ENCODE measurements around the gene CT47A1. TPM values are rescaled to one million over a fixed set of nuclear protein-coding genes. Genes with fewer than 3 reads are reported as not detected.

Gene CT47A1
- total RNA-seq, 1 experiment from 2014 or later: not detected

DNA sequence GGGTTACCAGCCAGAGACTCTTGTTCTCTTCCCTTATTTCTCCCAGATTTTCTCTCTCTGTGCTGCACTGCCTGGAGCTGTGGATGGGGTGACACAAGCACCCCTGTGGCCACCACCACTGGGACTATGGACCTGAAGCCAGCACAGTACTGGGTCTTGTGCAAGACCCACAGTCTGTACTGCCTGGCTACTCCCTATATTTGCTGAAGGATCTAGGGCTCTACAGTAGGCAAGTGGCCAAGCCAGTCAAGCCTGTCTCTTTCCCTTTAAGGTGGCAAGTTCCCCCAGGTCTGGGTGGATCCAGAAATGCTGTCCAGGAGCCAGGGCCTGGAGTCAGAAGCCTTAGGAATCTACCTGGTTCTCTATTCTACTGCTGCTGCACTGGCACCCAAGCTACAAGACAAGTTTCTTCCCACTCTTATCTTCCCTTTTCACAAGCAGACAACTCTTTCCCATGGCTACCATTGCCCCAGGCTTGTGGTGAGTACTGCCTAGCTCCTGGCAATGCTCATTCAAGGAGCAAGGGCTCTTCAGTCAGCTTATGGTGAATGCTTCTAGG is 28.4 kb upstream of the CT47A1 start:
- Histone ChIP-seq H3K9me3 (ENCODE audit: control insufficient read depth, insufficient read depth, low read depth, low read length) (no peaks in the 10 kb centered on the region), H3K4me1 (ENCODE audit: control insufficient read depth, insufficient read depth, low read length) (no peaks in the 10 kb centered on the region), H3K27ac (ENCODE audit: low read length) (no peak overlapping the region), H3K4me3 (ENCODE audit: low read depth in 2 of 2, low read length in 2 of 2) (no peak overlapping the region), H3K27me3 (ENCODE audit: control insufficient read depth, insufficient read depth, low read length) (no peaks in the 10 kb centered on the region), H3K36me3 (ENCODE audit: control insufficient read depth, insufficient read depth, low read length) (no peaks in the 10 kb centered on the region)
- DNase-seq (ENCODE audit: low read depth, low spot score): no peak
- CTCF ChIA-PET: no interaction called here
- ATAC-seq: no peak
- in situ Hi-C loops (cut with HindIII; ENCODE audit: low pct_unique_long_range_greater_than_20kb, low sequenced_read_pairs): no loop called here
- intact Hi-C loops (cut with micrococcal nuclease; ENCODE audit: unreplicated experiment): no loop called here
- BruUV-seq (replicated peaks): no TSS peak
- TF ChIP-seq, protein P1, sequence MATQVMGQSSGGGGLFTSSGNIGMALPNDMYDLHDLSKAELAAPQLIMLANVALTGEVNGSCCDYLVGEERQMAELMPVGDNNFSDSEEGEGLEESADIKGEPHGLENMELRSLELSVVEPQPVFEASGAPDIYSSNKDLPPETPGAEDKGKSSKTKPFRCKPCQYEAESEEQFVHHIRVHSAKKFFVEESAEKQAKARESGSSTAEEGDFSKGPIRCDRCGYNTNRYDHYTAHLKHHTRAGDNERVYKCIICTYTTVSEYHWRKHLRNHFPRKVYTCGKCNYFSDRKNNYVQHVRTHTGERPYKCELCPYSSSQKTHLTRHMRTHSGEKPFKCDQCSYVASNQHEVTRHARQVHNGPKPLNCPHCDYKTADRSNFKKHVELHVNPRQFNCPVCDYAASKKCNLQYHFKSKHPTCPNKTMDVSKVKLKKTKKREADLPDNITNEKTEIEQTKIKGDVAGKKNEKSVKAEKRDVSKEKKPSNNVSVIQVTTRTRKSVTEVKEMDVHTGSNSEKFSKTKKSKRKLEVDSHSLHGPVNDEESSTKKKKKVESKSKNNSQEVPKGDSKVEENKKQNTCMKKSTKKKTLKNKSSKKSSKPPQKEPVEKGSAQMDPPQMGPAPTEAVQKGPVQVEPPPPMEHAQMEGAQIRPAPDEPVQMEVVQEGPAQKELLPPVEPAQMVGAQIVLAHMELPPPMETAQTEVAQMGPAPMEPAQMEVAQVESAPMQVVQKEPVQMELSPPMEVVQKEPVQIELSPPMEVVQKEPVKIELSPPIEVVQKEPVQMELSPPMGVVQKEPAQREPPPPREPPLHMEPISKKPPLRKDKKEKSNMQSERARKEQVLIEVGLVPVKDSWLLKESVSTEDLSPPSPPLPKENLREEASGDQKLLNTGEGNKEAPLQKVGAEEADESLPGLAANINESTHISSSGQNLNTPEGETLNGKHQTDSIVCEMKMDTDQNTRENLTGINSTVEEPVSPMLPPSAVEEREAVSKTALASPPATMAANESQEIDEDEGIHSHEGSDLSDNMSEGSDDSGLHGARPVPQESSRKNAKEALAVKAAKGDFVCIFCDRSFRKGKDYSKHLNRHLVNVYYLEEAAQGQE (IDR thresholded peaks at IDR 0.05; ENCODE audit: insufficient read depth in 1 of 2, low read depth in 2 of 2, low read length in 1 of 2): no peak
- TF ChIP-seq, protein P2, sequence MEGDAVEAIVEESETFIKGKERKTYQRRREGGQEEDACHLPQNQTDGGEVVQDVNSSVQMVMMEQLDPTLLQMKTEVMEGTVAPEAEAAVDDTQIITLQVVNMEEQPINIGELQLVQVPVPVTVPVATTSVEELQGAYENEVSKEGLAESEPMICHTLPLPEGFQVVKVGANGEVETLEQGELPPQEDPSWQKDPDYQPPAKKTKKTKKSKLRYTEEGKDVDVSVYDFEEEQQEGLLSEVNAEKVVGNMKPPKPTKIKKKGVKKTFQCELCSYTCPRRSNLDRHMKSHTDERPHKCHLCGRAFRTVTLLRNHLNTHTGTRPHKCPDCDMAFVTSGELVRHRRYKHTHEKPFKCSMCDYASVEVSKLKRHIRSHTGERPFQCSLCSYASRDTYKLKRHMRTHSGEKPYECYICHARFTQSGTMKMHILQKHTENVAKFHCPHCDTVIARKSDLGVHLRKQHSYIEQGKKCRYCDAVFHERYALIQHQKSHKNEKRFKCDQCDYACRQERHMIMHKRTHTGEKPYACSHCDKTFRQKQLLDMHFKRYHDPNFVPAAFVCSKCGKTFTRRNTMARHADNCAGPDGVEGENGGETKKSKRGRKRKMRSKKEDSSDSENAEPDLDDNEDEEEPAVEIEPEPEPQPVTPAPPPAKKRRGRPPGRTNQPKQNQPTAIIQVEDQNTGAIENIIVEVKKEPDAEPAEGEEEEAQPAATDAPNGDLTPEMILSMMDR (IDR thresholded peaks at IDR 0.05): no peak
- no peak for TF ChIP-seq TCF7L2 (IDR thresholded peaks at IDR 0.05; ENCODE audit: low read depth, low read length)
- TF ChIP-seq SIN3A (IDR thresholded peaks at IDR 0.05; ENCODE audit: borderline replicate concordance, insufficient read depth, low read depth, low read length): no peak
- TF ChIP-seq POLR2AphosphoS5 (IDR thresholded peaks at IDR 0.05; ENCODE audit: low read depth, low read length): no peak
- POLR2A ChIA-PET: no interaction called here

DNA sequence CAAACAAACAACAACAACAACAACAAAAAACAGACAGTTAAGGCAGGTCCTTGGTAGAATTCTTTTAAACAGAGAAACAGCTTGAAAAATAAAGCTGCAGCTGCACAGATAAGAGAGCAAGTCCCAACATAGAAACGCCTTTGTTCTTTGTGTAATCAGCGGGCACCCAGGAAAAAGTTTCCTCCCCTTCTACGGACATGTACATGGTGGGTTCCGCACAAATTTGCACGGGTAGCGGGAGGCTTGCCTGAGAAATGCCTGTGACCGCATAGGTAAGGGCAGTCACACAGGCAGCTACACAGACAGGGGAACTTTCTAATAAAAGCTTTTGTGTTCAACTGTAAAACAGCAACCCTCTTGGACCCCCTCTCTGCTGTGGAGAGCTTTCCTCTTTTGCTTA is 25.7 kb upstream of the CT47A1 start:
- Histone ChIP-seq H3K4me3 (ENCODE audit: low read depth in 2 of 2, low read length in 2 of 2) (no peak overlapping the region), H3K27me3 (ENCODE audit: control insufficient read depth, insufficient read depth, low read length) (no peaks in the 10 kb centered on the region), H3K4me1 (ENCODE audit: control insufficient read depth, insufficient read depth, low read length) (no peaks in the 10 kb centered on the region), H3K27ac (ENCODE audit: low read length) (no peak overlapping the region), H3K9me3 (ENCODE audit: control insufficient read depth, insufficient read depth, low read depth, low read length) (no peaks in the 10 kb centered on the region; the same call in 1 of the 2 replicates), H3K36me3 (ENCODE audit: control insufficient read depth, insufficient read depth, low read length) (no peaks in the 10 kb centered on the region)
- intact Hi-C loops (cut with micrococcal nuclease; ENCODE audit: unreplicated experiment) (no loop called here), in situ Hi-C loops (cut with HindIII; ENCODE audit: low pct_unique_long_range_greater_than_20kb, low sequenced_read_pairs) (no loop called here)
- CTCF ChIA-PET: no interaction called here
- ATAC-seq (no peak), DNase-seq (ENCODE audit: low read depth, low spot score) (no peak)
- POLR2A ChIA-PET: no interaction called here
- no peak for TF ChIP-seq SIN3A (IDR thresholded peaks at IDR 0.05; ENCODE audit: borderline replicate concordance, insufficient read depth, low read depth, low read length)
- TF ChIP-seq, protein P2 (IDR thresholded peaks at IDR 0.05): no peak
- no peak for TF ChIP-seq TCF7L2 (IDR thresholded peaks at IDR 0.05; ENCODE audit: low read depth, low read length)
- TF ChIP-seq, protein P1 (IDR thresholded peaks at IDR 0.05; ENCODE audit: insufficient read depth in 1 of 2, low read depth in 2 of 2, low read length in 1 of 2): no peak
- TF ChIP-seq POLR2AphosphoS5 (IDR thresholded peaks at IDR 0.05; ENCODE audit: low read depth, low read length): no peak
- no TSS peak for BruUV-seq (replicated peaks)
